H1 (cell line): Measurements from ENCODE around the gene ZSCAN16. TPM values are rescaled to one million over a fixed set of nuclear protein-coding genes. Genes with fewer than 3 reads are reported as not detected.

Source experiments
- CBX5 ChIP-seq: fragments of 300-800, 300-1000 bp; sonication (generic); IDR thresholded peaks from 2 replicates; pipeline ENCODE4 v1.7.1; 2016; ENCODE audit warnings: antibody characterized with exemption, low read length, low read depth
- CTBP2 ChIP-seq: IDR thresholded peaks from 2 replicates; pipeline ENCODE4 v1.7.0; 2011; ENCODE audit warnings: borderline replicate concordance, mild to moderate bottlenecking, moderate library complexity, mixed read lengths, low read length; ENCODE audit not compliant: insufficient read depth, insufficient read length
- EP300 ChIP-seq, 2 experiments: IDR thresholded peaks; 1 replicate in 1 of 2; 2 replicates in 1 of 2; pipeline ENCODE4 v1.6.1; 2011 to 2012; ENCODE audit warnings: low read depth in 2 of 2, low read length in 2 of 2, mild to moderate bottlenecking in 2 of 2, borderline replicate concordance in 1 of 2, inconsistent platforms in 1 of 2, moderate library complexity in 1 of 2
- EZH2 ChIP-seq: fragments of 200-600 bp; sonication (generic); IDR thresholded peaks from 2 replicates; pipeline ENCODE4 v1.7.1; 2012; ENCODE audit warnings: low read depth, mild to moderate bottlenecking, moderate library complexity, low read length, inconsistent platforms; ENCODE audit not compliant: severe bottlenecking
- HDAC2 ChIP-seq, 2 experiments: fragments of 300-600 bp in 1 of 2; sonication (generic) in 1 of 2; IDR thresholded peaks; 2 replicates each; pipeline ENCODE4 v1.6.1; 2011 to 2012; ENCODE audit warnings: low read depth in 2 of 2, low read length in 2 of 2, mild to moderate bottlenecking in 2 of 2, moderate library complexity in 2 of 2, borderline replicate concordance in 1 of 2, inconsistent platforms in 1 of 2
- JUN ChIP-seq: IDR thresholded peaks from 2 replicates; pipeline ENCODE4 v1.6.1; 2011; ENCODE audit warnings: low read depth, mild to moderate bottlenecking, improper control_type of control experiment, low read length
- NRF1 ChIP-seq: IDR thresholded peaks from 2 replicates; pipeline ENCODE4 v1.6.1; 2011; ENCODE audit warnings: mild to moderate bottlenecking, low read depth, low read length, improper control_type of control experiment
- POLR2AphosphoS5 ChIP-seq: IDR thresholded peaks from 2 replicates; pipeline ENCODE4 v1.6.1; 2011; ENCODE audit warnings: low read depth, low read length
- TCF12 ChIP-seq: IDR thresholded peaks from 2 replicates; pipeline ENCODE4 v1.6.1; 2011; ENCODE audit warnings: low read depth, mild to moderate bottlenecking, low read length
- polyA plus RNA-seq, 7 experiments: library from polyadenylated mRNA; depleted of rRNA in 3 of 7; stranded (reverse) in 5 of 7; unstranded in 2 of 7; fragments of >200 nt in 5 of 7; fragments of 200-250 nt in 2 of 7; gene quantifications; 1 replicate in 5 of 7; 2 replicates in 1 of 7; 4 replicates in 1 of 7; pipeline versions ENCODE4 v1.2.1 to v1.2.3, GENCODE V29; 2011 to 2013; ENCODE audit warnings: missing spikeins in 2 of 7, mixed read lengths in 2 of 7
- total RNA-seq: library from RNA; stranded (reverse); fragmentation: NEBNext Ultra II Directional; extraction: Animal tissue kit (Norgen Biotek cat#: 25700); gene quantifications from 2 replicates; pipeline ENCODE4 v1.2.1, GENCODE V29; 2021
- TF ChIP-seq, protein P1 (sequence below): fragments of 300-600 bp; sonication (generic); IDR thresholded peaks from 2 replicates; pipeline ENCODE4 v1.7.1; 2012; ENCODE audit warnings: low read length, moderate library complexity, mild to moderate bottlenecking, inconsistent platforms; ENCODE audit not compliant: insufficient replicate concordance

ZSCAN16 gene
- total and polyA plus RNA-seq, 2 of the 8 experiments (the other 6 are each of a cell fraction or from before 2014, with no cell fraction given) = 3.6 to 9.4 TPM

DNA sequence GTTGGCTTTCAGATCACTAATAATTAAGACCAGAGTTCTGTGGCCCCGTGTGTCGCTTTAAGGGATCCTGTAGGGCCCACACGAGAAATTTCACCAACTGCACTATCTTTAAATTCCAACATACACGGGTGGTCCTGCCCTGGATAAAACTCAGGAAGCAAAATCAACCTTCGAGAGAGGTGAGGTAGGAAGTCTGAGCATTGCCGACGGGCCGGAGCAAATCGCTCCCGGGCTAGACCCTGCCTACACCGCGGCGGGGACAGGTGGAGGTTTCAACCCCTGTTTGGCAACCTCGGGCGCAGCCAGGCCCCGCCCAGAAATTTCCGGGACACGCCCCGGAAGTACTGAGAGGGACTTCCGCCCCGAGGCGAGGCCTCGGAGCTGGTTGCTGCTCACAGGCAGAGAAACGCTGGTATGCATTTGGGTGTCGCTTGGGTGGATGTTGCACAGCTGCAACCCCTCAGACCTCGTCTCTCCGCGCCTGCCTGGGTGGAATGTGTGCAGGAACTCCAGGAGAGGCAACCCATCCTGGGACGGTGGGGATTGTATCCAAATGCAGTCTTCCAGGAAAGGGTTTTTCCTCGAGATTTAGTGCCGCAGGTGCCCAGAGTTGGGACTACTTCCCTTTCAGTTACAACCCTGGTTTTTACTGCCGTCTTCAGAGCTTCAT lies 37.1 kb downstream of the ZSCAN16 start (continued):
- TF ChIP-seq, protein P1, sequence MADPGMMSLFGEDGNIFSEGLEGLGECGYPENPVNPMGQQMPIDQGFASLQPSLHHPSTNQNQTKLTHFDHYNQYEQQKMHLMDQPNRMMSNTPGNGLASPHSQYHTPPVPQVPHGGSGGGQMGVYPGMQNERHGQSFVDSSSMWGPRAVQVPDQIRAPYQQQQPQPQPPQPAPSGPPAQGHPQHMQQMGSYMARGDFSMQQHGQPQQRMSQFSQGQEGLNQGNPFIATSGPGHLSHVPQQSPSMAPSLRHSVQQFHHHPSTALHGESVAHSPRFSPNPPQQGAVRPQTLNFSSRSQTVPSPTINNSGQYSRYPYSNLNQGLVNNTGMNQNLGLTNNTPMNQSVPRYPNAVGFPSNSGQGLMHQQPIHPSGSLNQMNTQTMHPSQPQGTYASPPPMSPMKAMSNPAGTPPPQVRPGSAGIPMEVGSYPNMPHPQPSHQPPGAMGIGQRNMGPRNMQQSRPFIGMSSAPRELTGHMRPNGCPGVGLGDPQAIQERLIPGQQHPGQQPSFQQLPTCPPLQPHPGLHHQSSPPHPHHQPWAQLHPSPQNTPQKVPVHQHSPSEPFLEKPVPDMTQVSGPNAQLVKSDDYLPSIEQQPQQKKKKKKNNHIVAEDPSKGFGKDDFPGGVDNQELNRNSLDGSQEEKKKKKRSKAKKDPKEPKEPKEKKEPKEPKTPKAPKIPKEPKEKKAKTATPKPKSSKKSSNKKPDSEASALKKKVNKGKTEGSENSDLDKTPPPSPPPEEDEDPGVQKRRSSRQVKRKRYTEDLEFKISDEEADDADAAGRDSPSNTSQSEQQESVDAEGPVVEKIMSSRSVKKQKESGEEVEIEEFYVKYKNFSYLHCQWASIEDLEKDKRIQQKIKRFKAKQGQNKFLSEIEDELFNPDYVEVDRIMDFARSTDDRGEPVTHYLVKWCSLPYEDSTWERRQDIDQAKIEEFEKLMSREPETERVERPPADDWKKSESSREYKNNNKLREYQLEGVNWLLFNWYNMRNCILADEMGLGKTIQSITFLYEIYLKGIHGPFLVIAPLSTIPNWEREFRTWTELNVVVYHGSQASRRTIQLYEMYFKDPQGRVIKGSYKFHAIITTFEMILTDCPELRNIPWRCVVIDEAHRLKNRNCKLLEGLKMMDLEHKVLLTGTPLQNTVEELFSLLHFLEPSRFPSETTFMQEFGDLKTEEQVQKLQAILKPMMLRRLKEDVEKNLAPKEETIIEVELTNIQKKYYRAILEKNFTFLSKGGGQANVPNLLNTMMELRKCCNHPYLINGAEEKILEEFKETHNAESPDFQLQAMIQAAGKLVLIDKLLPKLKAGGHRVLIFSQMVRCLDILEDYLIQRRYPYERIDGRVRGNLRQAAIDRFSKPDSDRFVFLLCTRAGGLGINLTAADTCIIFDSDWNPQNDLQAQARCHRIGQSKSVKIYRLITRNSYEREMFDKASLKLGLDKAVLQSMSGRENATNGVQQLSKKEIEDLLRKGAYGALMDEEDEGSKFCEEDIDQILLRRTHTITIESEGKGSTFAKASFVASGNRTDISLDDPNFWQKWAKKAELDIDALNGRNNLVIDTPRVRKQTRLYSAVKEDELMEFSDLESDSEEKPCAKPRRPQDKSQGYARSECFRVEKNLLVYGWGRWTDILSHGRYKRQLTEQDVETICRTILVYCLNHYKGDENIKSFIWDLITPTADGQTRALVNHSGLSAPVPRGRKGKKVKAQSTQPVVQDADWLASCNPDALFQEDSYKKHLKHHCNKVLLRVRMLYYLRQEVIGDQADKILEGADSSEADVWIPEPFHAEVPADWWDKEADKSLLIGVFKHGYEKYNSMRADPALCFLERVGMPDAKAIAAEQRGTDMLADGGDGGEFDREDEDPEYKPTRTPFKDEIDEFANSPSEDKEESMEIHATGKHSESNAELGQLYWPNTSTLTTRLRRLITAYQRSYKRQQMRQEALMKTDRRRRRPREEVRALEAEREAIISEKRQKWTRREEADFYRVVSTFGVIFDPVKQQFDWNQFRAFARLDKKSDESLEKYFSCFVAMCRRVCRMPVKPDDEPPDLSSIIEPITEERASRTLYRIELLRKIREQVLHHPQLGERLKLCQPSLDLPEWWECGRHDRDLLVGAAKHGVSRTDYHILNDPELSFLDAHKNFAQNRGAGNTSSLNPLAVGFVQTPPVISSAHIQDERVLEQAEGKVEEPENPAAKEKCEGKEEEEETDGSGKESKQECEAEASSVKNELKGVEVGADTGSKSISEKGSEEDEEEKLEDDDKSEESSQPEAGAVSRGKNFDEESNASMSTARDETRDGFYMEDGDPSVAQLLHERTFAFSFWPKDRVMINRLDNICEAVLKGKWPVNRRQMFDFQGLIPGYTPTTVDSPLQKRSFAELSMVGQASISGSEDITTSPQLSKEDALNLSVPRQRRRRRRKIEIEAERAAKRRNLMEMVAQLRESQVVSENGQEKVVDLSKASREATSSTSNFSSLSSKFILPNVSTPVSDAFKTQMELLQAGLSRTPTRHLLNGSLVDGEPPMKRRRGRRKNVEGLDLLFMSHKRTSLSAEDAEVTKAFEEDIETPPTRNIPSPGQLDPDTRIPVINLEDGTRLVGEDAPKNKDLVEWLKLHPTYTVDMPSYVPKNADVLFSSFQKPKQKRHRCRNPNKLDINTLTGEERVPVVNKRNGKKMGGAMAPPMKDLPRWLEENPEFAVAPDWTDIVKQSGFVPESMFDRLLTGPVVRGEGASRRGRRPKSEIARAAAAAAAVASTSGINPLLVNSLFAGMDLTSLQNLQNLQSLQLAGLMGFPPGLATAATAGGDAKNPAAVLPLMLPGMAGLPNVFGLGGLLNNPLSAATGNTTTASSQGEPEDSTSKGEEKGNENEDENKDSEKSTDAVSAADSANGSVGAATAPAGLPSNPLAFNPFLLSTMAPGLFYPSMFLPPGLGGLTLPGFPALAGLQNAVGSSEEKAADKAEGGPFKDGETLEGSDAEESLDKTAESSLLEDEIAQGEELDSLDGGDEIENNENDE = no peak
- TF ChIP-seq TCF12 (no peak), CTBP2 (no peak), JUN (no peak), CBX5 (no peak), NRF1 (no peak), EP300 (IDR thresholded peaks at IDR 0.05; ENCODE audit: borderline replicate concordance in 1 of 2, low read depth in 2 of 2, low read length in 2 of 2) (no peak), EZH2 (no peak), HDAC2 (IDR thresholded peaks at IDR 0.05; ENCODE audit: borderline replicate concordance in 1 of 2, low read depth in 2 of 2, low read length in 2 of 2) (no peak), POLR2AphosphoS5 (peak; percentile 87)
